IMR-90 (cell line): ENCODE data around the gene MARCHF6.

ENCODE experiments used
- CTCF ChIP-seq: conservative IDR thresholded peaks from 2 replicates; pipeline ENCODE4 v1.5.1; 2012; ENCODE audit warnings: mild to moderate bottlenecking, low read depth, low read length, improper control_type of control experiment
- ELK1 ChIP-seq: fragments of 150-350 bp; IDR thresholded peaks from 2 replicates; pipeline ENCODE4 v1.6.1; 2016; ENCODE audit warnings: low read depth, mild to moderate bottlenecking, low read length, moderate library complexity, borderline replicate concordance
- POLR2A ChIP-seq: IDR thresholded peaks from 2 replicates; pipeline ENCODE4 v1.6.1; 2012; ENCODE audit warnings: mild to moderate bottlenecking, low read depth, low read length
- RFX5 ChIP-seq: IDR thresholded peaks from 2 replicates; pipeline ENCODE4 v1.8.0; 2012; ENCODE audit warnings: low read depth, mild to moderate bottlenecking, low read length, moderate library complexity
- USF2 ChIP-seq: fragments of 150-350 bp; IDR thresholded peaks from 2 replicates; pipeline ENCODE4 v1.6.1; 2017; ENCODE audit warnings: mild to moderate bottlenecking, antibody characterized with exemption, low read length, low read depth

GRCh38 chr5:10343486-10343885, 10.0 kb upstream of the MARCHF6 start:
- TF ChIP-seq CTCF = no peak
- no peak for TF ChIP-seq RFX5
- no peak for TF ChIP-seq POLR2A
- TF ChIP-seq USF2 = no peak
- no peak for TF ChIP-seq ELK1
